ENCODE measurements around the gene HADHA. TPM values are rescaled to one million over a fixed set of nuclear protein-coding genes. Genes with fewer than 3 reads are reported as not detected.
A peak's percentile ranks its signal among the peaks of the same experiment; 100 is the strongest.

Gene HADHA
- total RNA-seq, 1 donor from 2014 or later, result 139 TPM

DNA sequence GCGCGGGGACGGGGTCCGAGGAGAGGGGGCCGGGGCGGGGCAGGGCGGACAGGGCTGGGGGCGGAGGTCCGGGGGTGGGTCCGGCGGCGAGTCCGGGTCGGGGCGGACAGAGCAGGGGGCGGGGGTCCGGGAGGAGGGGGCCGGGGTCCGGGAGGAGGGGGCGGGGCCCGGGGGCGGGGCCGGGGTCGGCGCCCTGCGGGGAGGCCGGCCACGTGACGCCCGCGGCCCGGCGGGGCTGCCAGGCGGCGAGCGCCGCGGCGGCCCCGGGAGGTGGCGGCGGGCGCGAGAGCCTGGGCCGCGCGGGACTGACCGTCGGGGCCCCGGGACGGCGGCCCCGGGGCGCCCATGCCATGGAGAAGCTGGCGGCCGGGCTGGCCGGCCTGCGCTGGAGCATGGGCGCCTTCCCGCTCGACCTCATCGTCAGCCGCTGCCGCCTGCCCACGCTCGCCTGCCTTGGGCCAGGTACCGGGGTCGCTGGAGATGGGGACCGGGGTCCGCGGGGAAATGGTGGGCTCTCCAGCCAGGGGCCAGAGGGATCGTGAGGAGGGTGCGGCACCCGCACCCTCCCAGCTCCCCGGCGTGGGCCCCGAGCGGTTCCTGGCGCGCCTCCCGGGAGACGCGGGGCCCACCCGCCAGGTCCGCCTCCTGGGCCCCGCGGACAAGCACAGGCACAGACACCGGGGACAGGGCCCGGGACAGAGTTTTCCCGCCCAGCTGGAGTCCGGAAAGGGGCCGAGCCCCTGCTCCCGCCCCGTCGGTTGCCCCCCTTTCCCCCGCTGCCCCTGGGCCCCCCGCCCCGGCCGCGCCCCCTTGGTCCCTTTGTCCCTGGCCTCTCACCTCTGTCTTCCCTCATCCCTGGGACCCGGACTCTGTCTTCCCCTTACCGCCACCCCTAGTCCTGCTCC, 71.3 kb downstream of the HADHA start, which contains the start of gene GAREM2:
Gene GAREM2 (plus strand): TSS at position 218 of the 905 bp plus-strand sequence. CDS start 133 bp downstream, at position 351.
- no peak for DNase-seq (ENCODE audit: low read depth)
- Histone ChIP-seq H3K27ac (ENCODE audit: low read depth, low read length) (no peak within 1 kb of the TSS), H3K36me3 (ENCODE audit: insufficient read depth, low read length) (no peaks in the 10 kb centered on the region), H3K4me3 (ENCODE audit: insufficient read depth, low read depth, low read length) (no peak within 1 kb of the TSS), H3K9ac (ENCODE audit: low read length) (no peak within 1 kb of the TSS), H4K20me1 (ENCODE audit: insufficient read depth, low read length) (no peaks in the 10 kb centered on the region), H2AFZ (ENCODE audit: low read depth, low read length) (peak within 1 kb of the TSS; percentile 66), H3K27me3 (ENCODE audit: insufficient read depth, low read length) (peaks cover 12% of the 10 kb centered on the region), H3K4me2 (ENCODE audit: low read length) (peak within 1 kb of the TSS; percentile 70), H3K4me1 (ENCODE audit: insufficient read depth, low read length) (no peaks in the 10 kb centered on the region), H3K9me3 (ENCODE audit: insufficient read depth, low read depth, low read length) (no peaks in the 10 kb centered on the region), H3K79me2 (ENCODE audit: insufficient read depth, low read length) (no peaks in the 10 kb centered on the region)
- FAIRE-seq, result no peak
- Mint-ChIP-seq H3K9me3 (ENCODE audit: unreplicated experiment) (peaks cover 5% of the 10 kb centered on the region), H3K27ac (ENCODE audit: unreplicated experiment) (no peak within 1 kb of the TSS), H3K4me1 (ENCODE audit: low read depth, unreplicated experiment) (peaks cover 2% of the 10 kb centered on the region), H3K36me3 (ENCODE audit: low read depth, unreplicated experiment) (no peaks in the 10 kb centered on the region), H3K4me3 (ENCODE audit: unreplicated experiment) (peak within 1 kb of the TSS; percentile 71), H3K27me3 (ENCODE audit: low read depth, unreplicated experiment) (peaks cover 52% of the 10 kb centered on the region)
- TF ChIP-seq EZH2 (IDR thresholded peaks at IDR 0.05; ENCODE audit: insufficient read depth, low read length), result peak; percentile 80
- TF ChIP-seq, protein P1, sequence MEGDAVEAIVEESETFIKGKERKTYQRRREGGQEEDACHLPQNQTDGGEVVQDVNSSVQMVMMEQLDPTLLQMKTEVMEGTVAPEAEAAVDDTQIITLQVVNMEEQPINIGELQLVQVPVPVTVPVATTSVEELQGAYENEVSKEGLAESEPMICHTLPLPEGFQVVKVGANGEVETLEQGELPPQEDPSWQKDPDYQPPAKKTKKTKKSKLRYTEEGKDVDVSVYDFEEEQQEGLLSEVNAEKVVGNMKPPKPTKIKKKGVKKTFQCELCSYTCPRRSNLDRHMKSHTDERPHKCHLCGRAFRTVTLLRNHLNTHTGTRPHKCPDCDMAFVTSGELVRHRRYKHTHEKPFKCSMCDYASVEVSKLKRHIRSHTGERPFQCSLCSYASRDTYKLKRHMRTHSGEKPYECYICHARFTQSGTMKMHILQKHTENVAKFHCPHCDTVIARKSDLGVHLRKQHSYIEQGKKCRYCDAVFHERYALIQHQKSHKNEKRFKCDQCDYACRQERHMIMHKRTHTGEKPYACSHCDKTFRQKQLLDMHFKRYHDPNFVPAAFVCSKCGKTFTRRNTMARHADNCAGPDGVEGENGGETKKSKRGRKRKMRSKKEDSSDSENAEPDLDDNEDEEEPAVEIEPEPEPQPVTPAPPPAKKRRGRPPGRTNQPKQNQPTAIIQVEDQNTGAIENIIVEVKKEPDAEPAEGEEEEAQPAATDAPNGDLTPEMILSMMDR (IDR thresholded peaks at IDR 0.05; ENCODE audit: insufficient read depth, low read depth, low read length), result no peak

DNA sequence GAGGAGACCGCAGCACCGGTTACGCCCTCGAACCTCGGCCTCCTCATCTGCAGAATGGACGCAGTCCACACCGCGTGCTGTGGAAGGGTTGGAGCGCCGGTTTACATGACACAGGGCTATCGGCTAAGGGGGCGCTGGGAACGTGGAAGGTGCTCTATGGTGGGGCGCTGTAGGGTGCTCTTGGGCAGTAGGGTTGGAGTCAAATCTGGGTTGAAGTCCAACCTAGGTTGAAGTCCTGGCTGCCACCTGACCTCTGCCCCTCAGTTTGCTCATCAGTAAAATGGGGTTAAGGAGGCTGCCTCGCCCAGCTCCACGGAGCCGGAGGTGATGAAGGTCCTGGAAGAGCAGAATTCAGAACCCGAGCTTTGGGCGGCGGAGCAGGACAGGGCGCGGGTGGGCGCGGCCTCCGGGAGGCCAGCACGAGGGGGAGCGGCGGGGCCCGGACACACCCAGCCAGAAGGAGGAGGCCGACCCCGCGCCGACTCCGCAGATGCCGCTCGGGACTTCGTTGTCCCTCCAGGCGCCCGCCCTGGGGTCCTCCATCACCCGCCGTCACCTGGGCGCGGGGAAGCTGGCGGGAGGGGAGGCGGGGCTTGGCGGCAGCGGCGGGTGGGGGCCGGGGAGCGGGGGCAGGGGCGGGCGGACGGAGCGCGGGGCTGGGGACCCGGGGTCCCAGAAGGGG, 72.1 kb downstream of the HADHA start:
- Mint-ChIP-seq H3K4me1 (ENCODE audit: low read depth, unreplicated experiment) (peaks cover 2% of the 10 kb centered on the region), H3K36me3 (ENCODE audit: low read depth, unreplicated experiment) (no peaks in the 10 kb centered on the region), H3K9me3 (ENCODE audit: unreplicated experiment) (peaks cover 5% of the 10 kb centered on the region), H3K27me3 (ENCODE audit: low read depth, unreplicated experiment) (peaks cover 51% of the 10 kb centered on the region), H3K4me3 (ENCODE audit: unreplicated experiment) (no peak overlapping the region), H3K27ac (ENCODE audit: unreplicated experiment) (no peak overlapping the region)
- Histone ChIP-seq H3K9ac (ENCODE audit: low read length) (no peak overlapping the region), H2AFZ (ENCODE audit: low read depth, low read length) (no peak overlapping the region), H3K79me2 (ENCODE audit: insufficient read depth, low read length) (no peaks in the 10 kb centered on the region), H4K20me1 (ENCODE audit: insufficient read depth, low read length) (no peaks in the 10 kb centered on the region), H3K9me3 (ENCODE audit: insufficient read depth, low read depth, low read length) (no peaks in the 10 kb centered on the region), H3K4me1 (ENCODE audit: insufficient read depth, low read length) (no peaks in the 10 kb centered on the region), H3K4me3 (ENCODE audit: insufficient read depth, low read depth, low read length) (no peak overlapping the region), H3K27ac (ENCODE audit: low read depth, low read length) (no peak overlapping the region), H3K27me3 (ENCODE audit: insufficient read depth, low read length) (peaks cover 12% of the 10 kb centered on the region), H3K4me2 (ENCODE audit: low read length) (peak overlapping the region; percentile 41), H3K36me3 (ENCODE audit: insufficient read depth, low read length) (no peaks in the 10 kb centered on the region)
- DNase-seq (ENCODE audit: low read depth) (no peak), FAIRE-seq (no peak)
- TF ChIP-seq, protein P1 (IDR thresholded peaks at IDR 0.05; ENCODE audit: insufficient read depth, low read depth, low read length), result no peak
- TF ChIP-seq EZH2 (IDR thresholded peaks at IDR 0.05; ENCODE audit: insufficient read depth, low read length), result peak; percentile 67

Data from astrocyte (in vitro differentiated cells and primary cell).